Endothelial cell of umbilical vein (primary cell): Measurements from ENCODE around the gene SDF2. TPM values are rescaled to one million over a fixed set of nuclear protein-coding genes. Genes with fewer than 3 reads are reported as not detected.

Experiments
- BruUV-seq: library from RNA; stranded (reverse); fragments of 400-500 nt; replicated peaks from 2 replicates; lab custom pipeline; 2021; lab: Mats Ljungman, UMichigan
- CTCF ChIA-PET: fragments of 300-600, 350-600 bp; sonication (Branson Sonifier 250); formaldehyde crosslinking; loops from one replicate; lab custom pipeline; 2021; ENCODE audit warnings: antibody characterized with exemption, inconsistent platforms; lab: Charles Lee
- POLR2A ChIA-PET: fragments of 300-600, 350-600 bp; sonication (Branson Sonifier 250); formaldehyde crosslinking; loops from one replicate; lab custom pipeline; 2021; ENCODE audit warnings: antibody characterized with exemption, inconsistent platforms; lab: Charles Lee
- DNase-seq: peaks from one replicate; pipeline ENCODE4 v3.0.0-alpha.2; 2011; ENCODE audit warnings: low read depth, low spot score
- FAIRE-seq: peaks from 2 replicates; lab custom pipeline; 2011; peaks lifted over from hg19 to GRCh38; lab: Jason Lieb, UNC
- H2AFZ ChIP-seq: 2 replicates; pipeline ENCODE4 v1.6.0; 2012; ENCODE audit warnings: low read depth, low read length, control low read depth, inconsistent platforms
- H3K27ac ChIP-seq: 2 replicates; pipeline ENCODE4 v1.5.1; 2011; ENCODE audit warnings: low read depth, mild to moderate bottlenecking, control low read depth, low read length, moderate library complexity; ENCODE audit not compliant: insufficient read depth
- H3K27me3 ChIP-seq, 2 experiments: 2 replicates each; pipeline versions ENCODE4 v1.6.0 to v1.6.1; 2011; ENCODE audit warnings: low read length in 2 of 2, mixed read lengths in 1 of 2; ENCODE audit not compliant: control insufficient read depth in 2 of 2, insufficient read depth in 2 of 2
- H3K36me3 ChIP-seq, 2 experiments: 2 replicates in 1 of 2; 3 replicates in 1 of 2; pipeline ENCODE4 v1.5.1; 2011; ENCODE audit warnings: low read length in 2 of 2, mild to moderate bottlenecking in 1 of 2, moderate library complexity in 1 of 2; ENCODE audit not compliant: control insufficient read depth in 2 of 2, insufficient read depth in 2 of 2; ENCODE audit errors: extremely low read depth in 1 of 2
- H3K4me1 ChIP-seq: 3 replicates; pipeline ENCODE4 v1.5.1; 2011; ENCODE audit warnings: mild to moderate bottlenecking, low read length; ENCODE audit not compliant: control insufficient read depth, insufficient read depth; ENCODE audit errors: extremely low read depth
- H3K4me2 ChIP-seq: 2 replicates; pipeline ENCODE4 v1.6.1; 2011; ENCODE audit warnings: low read length, control low read depth, mixed read lengths; ENCODE audit not compliant: insufficient read depth
- H3K4me3 ChIP-seq, 3 experiments: fragments of 200-600 bp in 1 of 3; sonication (generic), shearing (Covaris generic) in 1 of 3; replicated peaks in 1 of 3; 2 replicates each; pipeline ENCODE4 v1.5.1; 2011 to 2016; ENCODE audit warnings: control low read depth in 3 of 3, low read length in 3 of 3, mild to moderate bottlenecking in 2 of 3, inconsistent platforms in 1 of 3, low read depth in 1 of 3, moderate library complexity in 1 of 3; ENCODE audit not compliant: insufficient read depth in 1 of 3
- H3K79me2 ChIP-seq: 2 replicates; pipeline ENCODE4 v1.6.0; 2012; ENCODE audit warnings: low read length, inconsistent platforms; ENCODE audit not compliant: control insufficient read depth, insufficient read depth
- H3K9ac ChIP-seq: replicated peaks from 2 replicates; pipeline ENCODE3; 2011; ENCODE audit warnings: low read length, control low read depth; ENCODE audit not compliant: insufficient read depth; ENCODE audit errors: extremely low read depth
- H3K9me1 ChIP-seq: replicated peaks from 3 replicates; pipeline ENCODE4 v1.6.0; 2011; ENCODE audit warnings: mild to moderate bottlenecking, low read length; ENCODE audit not compliant: control insufficient read depth, insufficient read depth; ENCODE audit errors: extremely low read depth
- H3K9me3 ChIP-seq: replicated peaks from 2 replicates; pipeline ENCODE4 v1.5.1; 2012; ENCODE audit warnings: low read length, inconsistent platforms; ENCODE audit not compliant: control insufficient read depth, insufficient read depth
- H4K20me1 ChIP-seq: replicated peaks from 2 replicates; pipeline ENCODE3; 2011; ENCODE audit warnings: mild to moderate bottlenecking, low read length; ENCODE audit not compliant: control insufficient read depth, insufficient read depth; ENCODE audit errors: extremely low read depth
- EZH2 ChIP-seq: IDR thresholded peaks from 2 replicates; pipeline ENCODE4 v1.6.1; 2012; ENCODE audit warnings: borderline replicate concordance, low read depth, mild to moderate bottlenecking, moderate library complexity, low read length, inconsistent platforms; ENCODE audit not compliant: severe bottlenecking
- FOS ChIP-seq: IDR thresholded peaks from 2 replicates; pipeline ENCODE4 v1.6.1; 2011; ENCODE audit warnings: mild to moderate bottlenecking, low read length, moderate library complexity, borderline replicate concordance; ENCODE audit not compliant: insufficient read depth
- GATA2 ChIP-seq: IDR thresholded peaks from 2 replicates; pipeline ENCODE4 v1.7.0; 2011; ENCODE audit warnings: low read depth, mild to moderate bottlenecking, moderate library complexity, mixed read lengths, low read length; ENCODE audit not compliant: insufficient read length, insufficient read depth
- JUN ChIP-seq: IDR thresholded peaks from 2 replicates; pipeline ENCODE4 v1.6.1; 2011; ENCODE audit warnings: borderline replicate concordance, low read depth; ENCODE audit not compliant: insufficient read length, insufficient read depth
- MYC ChIP-seq: IDR thresholded peaks from one replicate; pipeline ENCODE4 v1.6.1; 2011; ENCODE audit warnings: mild to moderate bottlenecking, low read depth, low read length
- POLR2A ChIP-seq: IDR thresholded peaks from 2 replicates; pipeline ENCODE4 v1.6.1; 2012; ENCODE audit warnings: low read depth, mild to moderate bottlenecking, control low read depth, low read length
- POLR2AphosphoS5 ChIP-seq: IDR thresholded peaks from 2 replicates; pipeline ENCODE4 v1.6.1; 2012; ENCODE audit warnings: low read depth, mild to moderate bottlenecking, control low read depth, low read length, moderate library complexity; ENCODE audit not compliant: insufficient read depth
- dilution Hi-C: fragments of 300-500 bp; cut with MboI; formaldehyde crosslinking; loops from one replicate; pipeline ENCODE4 v1.15.0; 2019; ENCODE audit warnings: low sequenced_read_pairs; ENCODE audit not compliant: extremely low pct_ligation_motif_present
- intact Hi-C: fragments of 100-400 bp; cut with micrococcal nuclease; formaldehyde crosslinking; loops from one replicate; pipeline ENCODE4 v1.10.0; 2022
- polyA plus RNA-seq, 4 experiments: library from polyadenylated mRNA; depleted of rRNA in 3 of 4; stranded (reverse) in 3 of 4; unstranded in 1 of 4; fragments of >200 nt; gene quantifications; 2 replicates each; pipeline versions ENCODE4 v1.2.1 to v1.2.3, GENCODE V29; 2011 to 2012; ENCODE audit warnings: missing spikeins in 1 of 4
- total RNA-seq: library from RNA; stranded (reverse); gene quantifications from 2 replicates; pipeline ENCODE4 v1.2.3, GENCODE V29; 2021
- TF ChIP-seq, protein P1 (sequence below): IDR thresholded peaks from 2 replicates; pipeline ENCODE4 v1.6.1; 2011; ENCODE audit not compliant: insufficient read depth, insufficient read length
- TF ChIP-seq, protein P2 (sequence below), 2 donors: IDR thresholded peaks; 1 replicate in 1 of 2; 2 replicates in 1 of 2; pipeline ENCODE4 v1.5.1; 2011; ENCODE audit warnings: low read length in 2 of 2, mild to moderate bottlenecking in 2 of 2, moderate library complexity in 2 of 2, control low read depth in 1 of 2, inconsistent platforms in 1 of 2, low read depth in 1 of 2; ENCODE audit not compliant: insufficient read depth in 1 of 2; ENCODE audit errors: extremely low read depth in 1 of 2

The SDF2 gene
- total and polyA plus RNA-seq, 2 donors (not counting 3 experiments of a cell fraction or from before 2014, with no cell fraction given) = 52.6 to 77.9 TPM

- Histone ChIP-seq H3K4me1 (no peaks in the 10 kb centered on the region), H3K4me3 (no peak overlapping the region), H2AFZ (no peak overlapping the region), H3K9me3 (no peaks in the 10 kb centered on the region), H3K4me2 (no peak overlapping the region), H3K9me1 (no peaks in the 10 kb centered on the region), H3K9ac (no peak overlapping the region), H3K27ac (no peak overlapping the region), H3K27me3 (no peaks in the 10 kb centered on the region), H3K36me3 (peaks cover 11 to 41% of the 10 kb centered on the region in 2 experiments), H4K20me1 (no peaks in the 10 kb centered on the region), H3K79me2 (no peaks in the 10 kb centered on the region)
- intact Hi-C loops = no loop called here
- BruUV-seq = no TSS peak
- dilution Hi-C loops = no loop called here
- ChIA-PET POLR2A (no interaction called here), CTCF (no interaction called here)
- FAIRE-seq (no peak), DNase-seq (no peak)
- no peak for TF ChIP-seq JUN
Observed at GRCh38 chr17:28626818-28627217, 34.9 kb downstream of the SDF2 start.

DNA sequence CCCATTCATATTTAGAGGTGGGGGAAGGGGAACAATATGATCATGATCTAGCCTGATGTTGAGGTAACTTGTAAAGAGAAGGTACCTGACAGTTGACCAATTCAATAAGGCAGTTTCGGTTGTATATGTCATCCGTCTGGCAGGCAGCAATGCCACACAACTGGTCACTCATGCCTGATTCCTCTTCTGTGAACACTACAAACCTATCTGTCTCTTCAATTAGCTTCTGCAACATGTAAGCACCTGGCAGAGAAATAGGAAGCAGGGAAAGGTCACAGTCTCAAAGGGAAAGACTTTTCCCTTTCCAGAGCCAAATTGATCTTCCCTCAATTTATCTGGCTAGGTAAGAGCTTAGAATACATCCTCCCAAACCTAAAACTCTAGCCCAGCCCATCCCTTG lies 37.6 kb downstream of the SDF2 start:
- ChIA-PET POLR2A (no interaction called here), CTCF (no interaction called here)
- H2AFZ ChIP-seq = no peak overlapping the region
- intact Hi-C loops (no loop called here), dilution Hi-C loops (no loop called here)
- BruUV-seq = no TSS peak
- H3K9me1 ChIP-seq = no peaks in the 10 kb centered on the region
- no peaks in the 10 kb centered on the region for H3K9me3 ChIP-seq
- H3K27me3 ChIP-seq = no peaks in the 10 kb centered on the region
- no peak for FAIRE-seq
- no peak overlapping the region for H3K4me3 ChIP-seq
- H3K9ac ChIP-seq = no peak overlapping the region
- no peak for DNase-seq
- no peaks in the 10 kb centered on the region for H3K4me1 ChIP-seq
- H3K4me2 ChIP-seq = no peak overlapping the region
- H3K36me3 ChIP-seq = peaks cover 23 to 52% of the 10 kb centered on the region in 2 experiments
- TF ChIP-seq MYC (no peak), POLR2AphosphoS5 (no peak), GATA2 (no peak), FOS (no peak), EZH2 (no peak), POLR2A (no peak), JUN (no peak)
- TF ChIP-seq, protein P1, sequence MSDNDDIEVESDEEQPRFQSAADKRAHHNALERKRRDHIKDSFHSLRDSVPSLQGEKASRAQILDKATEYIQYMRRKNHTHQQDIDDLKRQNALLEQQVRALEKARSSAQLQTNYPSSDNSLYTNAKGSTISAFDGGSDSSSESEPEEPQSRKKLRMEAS = no peak
- TF ChIP-seq, protein P2, sequence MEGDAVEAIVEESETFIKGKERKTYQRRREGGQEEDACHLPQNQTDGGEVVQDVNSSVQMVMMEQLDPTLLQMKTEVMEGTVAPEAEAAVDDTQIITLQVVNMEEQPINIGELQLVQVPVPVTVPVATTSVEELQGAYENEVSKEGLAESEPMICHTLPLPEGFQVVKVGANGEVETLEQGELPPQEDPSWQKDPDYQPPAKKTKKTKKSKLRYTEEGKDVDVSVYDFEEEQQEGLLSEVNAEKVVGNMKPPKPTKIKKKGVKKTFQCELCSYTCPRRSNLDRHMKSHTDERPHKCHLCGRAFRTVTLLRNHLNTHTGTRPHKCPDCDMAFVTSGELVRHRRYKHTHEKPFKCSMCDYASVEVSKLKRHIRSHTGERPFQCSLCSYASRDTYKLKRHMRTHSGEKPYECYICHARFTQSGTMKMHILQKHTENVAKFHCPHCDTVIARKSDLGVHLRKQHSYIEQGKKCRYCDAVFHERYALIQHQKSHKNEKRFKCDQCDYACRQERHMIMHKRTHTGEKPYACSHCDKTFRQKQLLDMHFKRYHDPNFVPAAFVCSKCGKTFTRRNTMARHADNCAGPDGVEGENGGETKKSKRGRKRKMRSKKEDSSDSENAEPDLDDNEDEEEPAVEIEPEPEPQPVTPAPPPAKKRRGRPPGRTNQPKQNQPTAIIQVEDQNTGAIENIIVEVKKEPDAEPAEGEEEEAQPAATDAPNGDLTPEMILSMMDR (IDR thresholded peaks at IDR 0.05; ENCODE audit: extremely low read depth in 1 of 2, insufficient read depth in 1 of 2, low read depth in 1 of 2, low read length in 2 of 2) = no peak
- H3K79me2 ChIP-seq = no peaks in the 10 kb centered on the region
- H3K27ac ChIP-seq = no peak overlapping the region
- no peaks in the 10 kb centered on the region for H4K20me1 ChIP-seq
